IMR-90 (cell line): ENCODE results near the gene LYSMD2. TPM values are rescaled to one million over a fixed set of nuclear protein-coding genes. Genes with fewer than 3 reads are reported as not detected.

Source experiments
- ATAC-seq: fragments of 200-7000 bp; cut with Tn5 transposase; 2 replicates; pipeline ENCODE4 v1.9.1; 2020; ENCODE audit warnings: low read depth, mild to moderate bottlenecking, moderate library complexity
- BruUV-seq: library from RNA; stranded (reverse); fragments of 400-500 nt; replicated peaks from 2 replicates; lab custom pipeline; 2021; lab: Mats Ljungman, UMichigan
- CTCF ChIA-PET: fragments of 300-600 bp; formaldehyde crosslinking; extraction: SDS; loops from one replicate; lab custom pipeline; 2021; ENCODE audit warnings: antibody characterized with exemption; lab: Yijun Ruan, JAX
- POLR2A ChIA-PET: fragments of 300-600 bp; sonication (Branson Sonifier 250); formaldehyde crosslinking; loops from one replicate; lab custom pipeline; 2022; ENCODE audit warnings: antibody characterized with exemption; ENCODE audit not compliant: unreplicated experiment; lab: Charles Lee
- DNase-seq: peaks from one replicate; pipeline ENCODE4 v3.0.0; 2013
- H2AFZ ChIP-seq: replicated peaks from 2 replicates; pipeline ENCODE3; 2013; ENCODE audit warnings: low read length, mild to moderate bottlenecking; ENCODE audit not compliant: poor library complexity
- H2AK5ac ChIP-seq: 2 replicates; pipeline ENCODE4 v1.6.1; 2013; ENCODE audit warnings: low read depth, low read length, inconsistent platforms
- H2AK9ac ChIP-seq: replicated peaks from 2 replicates; pipeline ENCODE3; 2013; ENCODE audit warnings: mild to moderate bottlenecking, low read depth, low read length, moderate library complexity; ENCODE audit not compliant: poor library complexity
- H2BK120ac ChIP-seq: 2 replicates; pipeline ENCODE4 v1.6.1; 2013; ENCODE audit warnings: low read depth, low read length, inconsistent platforms
- H2BK15ac ChIP-seq: 3 replicates; pipeline ENCODE4 v1.6.1; 2013; ENCODE audit warnings: low read depth, low read length, inconsistent platforms
- H2BK20ac ChIP-seq: 2 replicates; pipeline ENCODE4 v1.6.1; 2013; ENCODE audit warnings: low read depth, mild to moderate bottlenecking, inconsistent platforms, low read length, moderate library complexity
- H2BK5ac ChIP-seq: 2 replicates; pipeline ENCODE4 v1.6.1; 2013; ENCODE audit warnings: mild to moderate bottlenecking, low read depth, low read length, inconsistent platforms; ENCODE audit not compliant: poor library complexity, severe bottlenecking
- H3K14ac ChIP-seq: replicated peaks from 2 replicates; pipeline ENCODE4 v1.6.1; 2013; ENCODE audit warnings: low read depth, low read length, inconsistent platforms
- H3K18ac ChIP-seq: 2 replicates; pipeline ENCODE4 v1.6.1; 2013; ENCODE audit warnings: low read depth, low read length, control low read depth
- H3K23ac ChIP-seq: 2 replicates; pipeline ENCODE4 v1.6.1; 2013; ENCODE audit warnings: low read depth, low read length, inconsistent platforms
- H3K27ac ChIP-seq: 2 replicates; pipeline ENCODE4 v1.5.1; 2013; ENCODE audit warnings: mild to moderate bottlenecking, control low read depth, low read length; ENCODE audit not compliant: insufficient read depth
- H3K27me3 ChIP-seq: 2 replicates; pipeline ENCODE4 v1.6.1; 2013; ENCODE audit warnings: low read length; ENCODE audit not compliant: control insufficient read depth, insufficient read depth
- H3K36me3 ChIP-seq: 2 replicates; pipeline ENCODE4 v1.6.1; 2013; ENCODE audit warnings: low read length, mixed read lengths; ENCODE audit not compliant: control insufficient read depth, insufficient read depth
- H3K4ac ChIP-seq: 2 replicates; pipeline ENCODE4 v1.6.1; 2013; ENCODE audit warnings: low read depth, low read length, inconsistent platforms
- H3K4me1 ChIP-seq: 2 replicates; pipeline ENCODE4 v1.6.1; 2013; ENCODE audit warnings: low read length, mixed read lengths; ENCODE audit not compliant: control insufficient read depth, insufficient read depth
- H3K4me2 ChIP-seq: 2 replicates; pipeline ENCODE4 v1.6.1; 2013; ENCODE audit warnings: low read depth, mild to moderate bottlenecking, control low read depth, low read length, moderate library complexity
- H3K4me3 ChIP-seq: 2 replicates; pipeline ENCODE4 v1.5.1; 2013; ENCODE audit warnings: low read depth, mild to moderate bottlenecking, control low read depth, low read length, moderate library complexity; ENCODE audit not compliant: insufficient read depth
- H3K56ac ChIP-seq: 2 replicates; pipeline ENCODE4 v1.6.1; 2013; ENCODE audit warnings: low read length, inconsistent platforms; ENCODE audit not compliant: insufficient read depth; ENCODE audit errors: extremely low read depth
- H3K79me1 ChIP-seq, 2 experiments: 2 replicates each; pipeline ENCODE4 v1.6.1; 2013; ENCODE audit warnings: low read length in 2 of 2, inconsistent platforms in 1 of 2, low read depth in 1 of 2
- H3K9ac ChIP-seq: 2 replicates; pipeline ENCODE4 v1.6.1; 2013; ENCODE audit warnings: low read depth, low read length, control low read depth
- H3K9me1 ChIP-seq: 2 replicates; pipeline ENCODE4 v1.6.1; 2013; ENCODE audit warnings: low read length, inconsistent platforms; ENCODE audit not compliant: insufficient read depth
- H3K9me3 ChIP-seq: 2 replicates; pipeline ENCODE4 v1.6.1; 2013; ENCODE audit warnings: low read length; ENCODE audit not compliant: control insufficient read depth, insufficient read depth
- H4K20me1 ChIP-seq: 2 replicates; pipeline ENCODE4 v1.6.1; 2013; ENCODE audit warnings: low read length, inconsistent platforms; ENCODE audit not compliant: insufficient read depth
- H4K5ac ChIP-seq: 2 replicates; pipeline ENCODE4 v1.6.1; 2013; ENCODE audit warnings: mild to moderate bottlenecking, low read depth, low read length, control low read depth
- H4K8ac ChIP-seq, 2 experiments: 2 replicates each; pipeline ENCODE4 v1.6.1; 2013; ENCODE audit warnings: low read depth in 2 of 2, low read length in 2 of 2, control low read depth in 1 of 2, inconsistent platforms in 1 of 2
- H4K91ac ChIP-seq: 2 replicates; pipeline ENCODE4 v1.6.1; 2013; ENCODE audit warnings: low read depth, low read length, inconsistent platforms; ENCODE audit not compliant: insufficient read depth
- BHLHE40 ChIP-seq: fragments of 150-350 bp; IDR thresholded peaks from 2 replicates; pipeline ENCODE4 v1.6.1; 2016; ENCODE audit warnings: mild to moderate bottlenecking, low read depth, low read length
- CEBPB ChIP-seq: IDR thresholded peaks from 2 replicates; pipeline ENCODE4 v1.6.1; 2012; ENCODE audit warnings: low read depth, low read length, improper control_type of control experiment
- ELK1 ChIP-seq: fragments of 150-350 bp; IDR thresholded peaks from 2 replicates; pipeline ENCODE4 v1.6.1; 2016; ENCODE audit warnings: low read depth, mild to moderate bottlenecking, low read length, moderate library complexity, borderline replicate concordance
- FOS ChIP-seq: fragments of 150-350 bp; IDR thresholded peaks from 2 replicates; pipeline ENCODE4 v1.6.1; 2016; ENCODE audit warnings: low read depth, low read length
- MAZ ChIP-seq: IDR thresholded peaks from 2 replicates; pipeline ENCODE4 v1.6.1; 2012; ENCODE audit warnings: low read depth, mild to moderate bottlenecking, low read length, improper control_type of control experiment, moderate library complexity, borderline replicate concordance
- MXI1 ChIP-seq: IDR thresholded peaks from 2 replicates; pipeline ENCODE4 v1.6.1; 2012; ENCODE audit warnings: low read depth, mild to moderate bottlenecking, low read length, moderate library complexity, borderline replicate concordance
- NFE2L2 ChIP-seq: fragments of 150-350 bp; IDR thresholded peaks from 2 replicates; pipeline ENCODE4 v1.6.1; 2016; ENCODE audit warnings: low read depth, mild to moderate bottlenecking, low read length
- POLR2A ChIP-seq: IDR thresholded peaks from 2 replicates; pipeline ENCODE4 v1.6.1; 2012; ENCODE audit warnings: mild to moderate bottlenecking, low read depth, low read length
- RFX5 ChIP-seq: IDR thresholded peaks from 2 replicates; pipeline ENCODE4 v1.8.0; 2012; ENCODE audit warnings: low read depth, mild to moderate bottlenecking, low read length, moderate library complexity
- USF2 ChIP-seq: fragments of 150-350 bp; IDR thresholded peaks from 2 replicates; pipeline ENCODE4 v1.6.1; 2017; ENCODE audit warnings: mild to moderate bottlenecking, antibody characterized with exemption, low read length, low read depth
- WGBS, 2 experiments: methylation state at CpG; one replicate each; pipeline versions ENCODE4 v1.1.5 to v1.1.7; 2013; ENCODE audit warnings: missing lambda C conversion rate in 2 of 2; ENCODE audit not compliant: insufficient read length in 1 of 2; ENCODE audit errors: extremely low coverage in 2 of 2; 5-methylcytosine and 5-hydroxymethylcytosine counted together
- dilution Hi-C: fragments of 300-500 bp; cut with HindIII; formaldehyde crosslinking; loops from one replicate; pipeline ENCODE4 v1.14.3; 2018; ENCODE audit warnings: low sequenced_read_pairs; ENCODE audit not compliant: unreplicated experiment
- in situ Hi-C: fragments of 300-500 bp; cut with MboI; formaldehyde crosslinking; loops from 3 replicates; pipeline ENCODE4 v1.14.3; 2019; ENCODE audit warnings: low sequenced_read_pairs, inconsistent platforms, mixed read lengths
- intact Hi-C: fragments of 100-400 bp; cut with micrococcal nuclease; formaldehyde crosslinking; loops from 2 replicates; pipeline ENCODE4 v1.10.0; 2022
- polyA plus RNA-seq, 3 experiments: library from polyadenylated mRNA; depleted of rRNA; stranded (reverse); fragments of >200 nt; gene quantifications; 2 replicates each; pipeline ENCODE4 v1.2.3, GENCODE V29; 2012; ENCODE audit warnings: low replicate concordance in 1 of 3
- total RNA-seq: library from RNA; depleted of rRNA; stranded (reverse); fragments of >200 nt; gene quantifications from 2 replicates; pipeline ENCODE4 v1.2.3, GENCODE V29; 2012

LYSMD2 gene
- total and polyA plus RNA-seq, 2 of the 4 experiments (the other 2 are of a cell fraction): 5.9 to 6.0 TPM

GRCh38 chr15:51708013-51708412 lies 29.4 kb downstream of the LYSMD2 start:
- in situ Hi-C loops: no loop called here
- no peak overlapping the region for H2AK5ac ChIP-seq
- dilution Hi-C loops: no loop called here
- no peak overlapping the region for H2BK120ac ChIP-seq
- no peaks in the 10 kb centered on the region; the same call in 1 of the 2 replicates for H3K9me1 ChIP-seq
- H3K18ac ChIP-seq: no peak overlapping the region
- no peak overlapping the region for H3K9ac ChIP-seq
- H4K8ac ChIP-seq: no peak overlapping the region
- H3K9me3 ChIP-seq: no peaks in the 10 kb centered on the region
- no peak overlapping the region for H3K14ac ChIP-seq
- H3K4me2 ChIP-seq: no peak overlapping the region
- no peak overlapping the region for H3K23ac ChIP-seq
- H3K79me1 ChIP-seq: no peaks in the 10 kb centered on the region
- H3K4me1 ChIP-seq: no peaks in the 10 kb centered on the region
- H3K56ac ChIP-seq: no peak overlapping the region
- no peak overlapping the region for H3K27ac ChIP-seq
- 50% methylated on average over 2 of the region's 5 CpGs; no CpG with 5 or more reads in 1 of the 2 experiments for WGBS, 2 experiments
- no peak overlapping the region for H3K4ac ChIP-seq
- ChIA-PET CTCF (interaction anchor here (0.7 kb wide), 1 partner anchor 69 kb away, joined by 3 read pairs; no protein-coding TSS in a partner anchor), POLR2A (no interaction called here)
- TF ChIP-seq MXI1: no peak
- no peak for TF ChIP-seq RFX5
- TF ChIP-seq USF2: no peak
- no peak for TF ChIP-seq POLR2A
- no peak for TF ChIP-seq BHLHE40
- no peak for TF ChIP-seq ELK1
- no peak for TF ChIP-seq FOS
- TF ChIP-seq MAZ: no peak
- no peak for TF ChIP-seq NFE2L2
- TF ChIP-seq CEBPB: no peak
- H2BK20ac ChIP-seq: no peak overlapping the region
- H4K20me1 ChIP-seq: no peaks in the 10 kb centered on the region
- DNase-seq: no peak
- no peak overlapping the region for H4K5ac ChIP-seq
- H3K36me3 ChIP-seq: no peaks in the 10 kb centered on the region
- no peak overlapping the region for H2AFZ ChIP-seq
- intact Hi-C loops: no loop called here
- no peak overlapping the region for H2BK15ac ChIP-seq
- peaks cover 2% of the 10 kb centered on the region; the same call in 1 of the 2 replicates for H3K27me3 ChIP-seq
- H2BK5ac ChIP-seq: no peak overlapping the region
- no TSS peak for BruUV-seq
- no peak overlapping the region for H4K91ac ChIP-seq
- no peak overlapping the region for H2AK9ac ChIP-seq
- ATAC-seq: no peak
- H3K4me3 ChIP-seq: no peak overlapping the region
